GM19397 (cell line): Measurements from ENCODE around the gene PAPSS1.
"Not testable (repeated sequence)": the region's sequence is repeated elsewhere in the genome, so short reads cannot be mapped to it uniquely, and the experiment has no call there.

Source experiments
- ATAC-seq: cut with Tn5 transposase; IDR thresholded peaks from one replicate; pipeline ENCODE4 v1.9.1; 2021; ENCODE audit warnings: mild to moderate bottlenecking, moderate library complexity; ENCODE audit not compliant: unreplicated experiment

PAPSS1 gene

DNA sequence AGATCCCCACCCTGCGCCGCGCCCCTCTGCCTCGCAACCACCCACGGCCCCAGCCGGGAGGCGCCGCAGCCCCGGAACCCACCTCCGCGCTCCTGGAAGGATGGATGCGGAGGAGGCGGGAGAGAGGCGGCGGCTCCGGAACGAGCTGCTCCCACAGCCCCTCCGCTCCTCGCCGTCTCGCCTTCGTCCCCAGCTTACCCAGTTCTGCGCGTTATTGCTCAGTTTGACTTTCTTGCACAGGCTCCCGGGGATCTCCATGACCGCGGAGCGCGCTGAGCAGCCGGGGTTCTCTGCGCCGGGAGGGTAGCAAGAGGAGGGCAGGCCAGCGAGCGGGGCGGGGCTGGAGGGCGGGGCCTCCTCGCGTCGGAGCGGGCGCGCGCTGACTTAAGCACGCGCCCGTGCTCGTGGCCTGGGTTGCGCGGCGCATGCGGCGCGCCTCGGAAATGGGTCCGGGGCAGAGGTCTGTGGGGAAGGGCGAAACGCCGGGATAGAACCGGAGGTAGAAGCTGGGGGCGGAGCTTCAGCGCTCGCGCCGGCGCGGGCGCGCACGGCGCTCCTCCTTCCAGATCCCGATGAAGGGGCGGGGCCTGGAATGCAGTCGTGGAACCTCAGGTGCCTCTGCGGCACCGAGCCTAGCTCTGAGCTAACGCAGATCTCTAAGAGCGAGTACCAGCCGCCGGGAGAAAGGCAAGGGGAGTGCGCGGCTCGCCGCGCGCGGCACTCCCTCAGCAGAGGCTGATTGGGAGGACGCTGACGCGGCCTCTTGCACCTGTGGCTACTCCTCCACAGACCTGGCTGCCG is at the start of gene PAPSS1:
PAPSS1 (minus strand) TSS at position 313 of the 801 bp plus-strand sequence; CDS start at position 258, 55 bp downstream.
- peak; percentile 87 for ATAC-seq

DNA sequence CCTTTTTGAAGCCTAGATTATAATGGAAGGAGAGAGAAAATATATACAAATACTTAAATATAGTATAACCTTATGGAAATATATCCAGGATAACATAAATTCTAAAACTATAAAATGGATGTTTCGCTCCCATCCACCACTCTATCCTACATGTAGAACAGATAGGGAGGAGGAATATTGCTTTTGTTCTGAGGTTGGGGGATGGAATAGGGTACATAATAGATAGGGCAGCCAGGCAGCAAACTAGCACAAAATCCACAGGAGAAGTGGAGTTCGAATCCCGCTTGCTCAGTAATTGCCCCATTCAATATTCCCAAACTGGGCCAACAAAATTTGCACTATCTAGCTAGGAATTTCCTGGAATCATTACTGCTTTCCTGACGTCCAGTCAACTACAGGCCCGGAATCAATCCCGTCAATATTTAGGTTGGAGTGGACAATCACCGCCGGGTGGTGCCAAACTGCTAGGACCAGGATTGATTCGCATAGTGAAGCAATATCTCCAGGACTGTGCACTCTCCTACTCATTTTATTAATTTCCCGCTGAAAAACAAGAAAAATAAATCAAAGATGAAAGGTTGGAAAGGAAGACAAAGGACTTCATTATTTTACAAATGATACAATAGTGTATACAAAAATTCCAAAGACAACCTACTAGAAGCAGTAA is 40.4 kb upstream of the PAPSS1 start:
- ATAC-seq = no peak

DNA sequence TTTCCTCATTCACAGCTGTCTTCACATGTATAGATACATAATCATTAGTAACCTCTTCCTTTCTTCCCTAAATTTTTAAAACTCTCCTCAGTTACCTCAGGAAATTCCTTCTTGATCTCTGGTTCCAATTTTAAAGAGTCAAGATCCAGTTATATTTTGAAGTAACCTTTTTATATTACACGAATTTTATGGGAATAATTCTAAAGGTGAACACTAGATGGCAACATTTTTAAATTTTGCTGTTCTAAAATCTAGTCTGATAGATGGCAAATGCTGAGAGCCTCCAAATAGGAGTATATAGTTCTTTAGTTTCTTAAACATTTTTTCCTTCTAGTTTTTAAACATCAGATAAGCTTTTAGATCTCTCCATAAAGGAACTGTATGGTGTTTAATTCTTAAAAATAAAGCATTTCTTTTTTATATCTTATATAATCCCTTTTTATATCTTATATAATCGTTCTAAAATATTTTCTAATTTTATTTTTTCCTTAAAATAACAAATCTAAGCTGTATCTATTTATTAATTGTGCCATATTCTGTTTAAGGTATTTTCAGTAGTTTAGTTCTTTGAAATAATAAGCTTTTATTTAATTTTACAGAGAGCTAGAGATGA is 37.9 kb upstream of the PAPSS1 start:
- ATAC-seq = no peak

- no peak for ATAC-seq
Measured at GRCh38 chr4:107757283-107757682, 37.2 kb upstream of the PAPSS1 start.

DNA sequence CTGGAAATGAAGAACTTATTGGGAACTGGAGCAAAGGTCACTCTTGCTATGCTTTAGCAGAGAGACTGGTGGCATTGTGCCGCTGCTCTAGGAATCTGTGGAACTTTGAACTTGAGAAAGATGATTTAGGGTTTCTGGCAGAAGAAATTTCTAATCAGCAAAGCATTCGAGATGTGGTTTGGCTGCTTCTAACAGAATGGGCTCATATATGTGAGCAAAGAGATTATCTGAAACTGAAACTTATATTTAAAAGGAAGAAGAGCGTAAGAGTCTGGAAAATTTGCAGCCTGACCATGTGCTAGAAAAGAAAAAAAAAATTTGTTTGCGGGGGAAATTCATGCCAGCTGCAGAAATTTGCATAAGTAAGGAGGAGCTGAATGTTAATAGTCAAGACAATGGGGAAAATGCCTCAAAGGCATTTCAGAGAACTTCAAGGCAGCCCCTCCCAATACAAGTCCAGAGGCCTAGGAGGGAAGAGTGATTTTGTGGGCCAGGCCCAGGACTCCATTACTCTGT is 35.9 kb upstream of the PAPSS1 start:
- no peak for ATAC-seq

GRCh38 chr4:107751670-107752069 is 31.6 kb upstream of the PAPSS1 start:
- no peak for ATAC-seq

GRCh38 chr4:107747748-107748486 is 27.9 kb upstream of the PAPSS1 start:
- no peak for ATAC-seq

DNA sequence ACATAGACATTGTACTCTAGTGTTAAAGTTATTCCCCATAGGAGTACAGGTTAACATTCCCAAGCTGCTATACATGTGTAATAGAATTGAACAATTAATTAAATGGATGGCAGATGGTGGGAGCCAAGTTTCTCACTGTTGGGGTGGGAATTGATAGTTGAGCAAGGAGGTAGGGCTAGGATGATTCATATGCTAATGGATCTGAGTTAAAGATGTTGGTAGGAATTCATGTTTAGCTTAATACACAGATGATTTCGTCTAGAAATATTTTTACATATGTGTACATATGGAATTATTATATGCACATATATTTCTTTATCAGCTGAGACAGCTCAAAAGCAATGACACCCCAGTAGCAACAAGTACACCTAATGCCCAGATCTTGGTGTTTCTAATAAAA is 26.1 kb upstream of the PAPSS1 start:
- ATAC-seq = no peak

- ATAC-seq = no peak
Measured at GRCh38 chr4:107744532-107744931, 24.5 kb upstream of the PAPSS1 start.

DNA sequence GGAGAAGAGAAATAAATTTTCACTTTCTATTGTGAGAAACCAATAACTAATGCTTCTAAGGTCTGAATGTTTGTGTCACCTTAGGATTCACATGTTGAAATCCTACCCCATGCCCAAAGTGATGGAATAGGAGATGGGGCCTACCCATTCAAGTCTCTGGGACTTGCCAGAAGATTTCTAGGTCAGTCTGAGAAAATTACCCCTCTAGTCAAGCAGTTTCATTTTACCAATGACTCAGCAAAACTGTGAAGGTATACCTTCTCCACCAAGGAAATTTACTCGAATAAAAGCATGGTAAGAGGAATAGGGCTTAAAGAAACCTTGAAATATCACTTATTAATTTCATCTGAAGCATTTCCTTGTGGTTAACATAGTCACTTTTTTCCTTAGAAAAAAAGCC is 23.5 kb upstream of the PAPSS1 start:
- no peak for ATAC-seq

- no peak for ATAC-seq
Measured at GRCh38 chr4:107742791-107743190, 22.8 kb upstream of the PAPSS1 start.

DNA sequence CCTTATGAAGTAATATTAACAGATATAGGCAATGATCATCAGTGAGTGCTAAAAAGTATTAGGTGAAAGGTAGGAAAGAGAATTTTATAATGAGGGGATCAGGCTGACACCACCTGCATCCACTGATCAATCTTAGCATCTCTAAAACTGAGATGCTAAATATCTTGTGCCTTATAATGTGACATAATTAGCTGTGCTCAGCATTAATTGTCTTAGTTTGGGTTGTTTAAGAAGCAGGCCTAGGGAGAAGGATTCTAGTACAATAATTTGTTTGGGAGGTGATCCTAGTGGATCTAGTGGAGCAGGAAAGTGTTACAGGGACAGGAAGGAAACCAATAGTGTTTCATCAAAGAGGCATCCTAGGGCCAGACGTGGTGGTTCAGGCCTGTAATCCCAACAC is 22.2 kb upstream of the PAPSS1 start:
- ATAC-seq = no peak

DNA sequence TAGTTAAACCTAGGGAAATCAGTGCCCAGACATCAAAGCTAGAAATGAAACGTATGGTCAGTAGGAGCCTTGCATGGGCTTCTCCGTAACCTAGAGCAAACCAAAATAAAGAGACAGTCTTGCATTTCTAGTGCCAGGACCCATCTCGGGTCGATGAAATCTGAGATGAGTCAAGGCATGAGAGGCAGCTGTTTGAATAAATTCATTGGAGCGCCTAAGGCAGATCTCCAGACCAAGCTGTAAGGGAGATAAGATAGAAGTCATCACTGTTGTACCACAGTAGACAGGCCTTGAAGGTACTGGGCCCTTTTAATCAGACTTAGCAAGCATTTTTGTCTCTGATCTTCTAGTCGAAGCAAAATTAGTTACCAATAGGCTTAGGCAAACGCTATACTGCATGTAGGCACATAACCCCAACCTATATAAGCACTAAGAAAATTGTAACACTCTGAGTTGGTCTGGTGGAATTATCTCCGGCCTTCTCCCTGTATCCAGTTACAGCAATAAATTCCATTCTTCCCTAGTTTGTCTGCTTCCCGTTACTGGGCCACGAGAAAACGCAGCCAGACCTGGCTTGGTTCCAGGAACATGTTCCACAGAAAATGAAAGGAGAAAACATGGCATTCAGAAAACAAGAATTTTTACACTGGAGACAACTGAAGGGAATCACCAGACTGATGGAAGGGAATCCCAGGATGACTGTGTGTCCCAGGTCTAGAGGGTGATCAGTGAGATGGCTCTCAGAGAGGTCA is 21.1 kb upstream of the PAPSS1 start:
- no peak for ATAC-seq

- no peak for ATAC-seq
Measured at GRCh38 chr4:107740381-107740780, 20.3 kb upstream of the PAPSS1 start.

GRCh38 chr4:107737450-107737849 is 17.4 kb upstream of the PAPSS1 start:
- no peak for ATAC-seq

- ATAC-seq = peak; percentile 58
Measured at GRCh38 chr4:107736924-107737448, 17.0 kb upstream of the PAPSS1 start.

GRCh38 chr4:107736037-107736436 is 16.0 kb upstream of the PAPSS1 start:
- ATAC-seq = peak; percentile 65

GRCh38 chr4:107734120-107734519 is 14.1 kb upstream of the PAPSS1 start:
- no peak for ATAC-seq

GRCh38 chr4:107733431-107733925 is 13.4 kb upstream of the PAPSS1 start:
- no peak for ATAC-seq

GRCh38 chr4:107729050-107729449 is 9.0 kb upstream of the PAPSS1 start:
- ATAC-seq = not testable (repeated sequence)
